SK-N-SH (cell line): ENCODE results near the gene BCO1. TPM values are rescaled to one million over a fixed set of nuclear protein-coding genes. Genes with fewer than 3 reads are reported as not detected.

Source experiments
- CTCF ChIA-PET: fragments of 300-600, 350-600 bp; formaldehyde crosslinking; extraction: SDS; loops from one replicate; lab custom pipeline; 2021; lab: Yijun Ruan, JAX
- POLR2A ChIA-PET: fragments of 350-600 bp; sonication (Branson Sonifier 250); formaldehyde crosslinking; extraction: SDS; loops from one replicate; lab custom pipeline; 2020; ENCODE audit warnings: antibody characterized with exemption, inconsistent platforms; lab: Yijun Ruan, JAX
- DNase-seq: peaks from one replicate; pipeline ENCODE4 v3.0.0; 2012
- H2AFZ ChIP-seq: fragments of 200-600 bp; sonication (generic); 2 replicates; pipeline ENCODE4 v1.8.1; 2016; ENCODE audit warnings: antibody characterized with exemption, mild to moderate bottlenecking, low read depth
- H3F3A ChIP-seq: fragments of 200-600 bp; sonication (generic); replicated peaks from 2 replicates; pipeline ENCODE3; 2016; ENCODE audit warnings: antibody characterized with exemption, mild to moderate bottlenecking; ENCODE audit not compliant: insufficient read depth
- H3K27ac ChIP-seq, 2 experiments: fragments of 200-500 bp in 1 of 2; fragments of 200-600 bp in 1 of 2; sonication (Bioruptor generic) in 1 of 2; sonication (generic), shearing (Covaris generic) in 1 of 2; 2 replicates each; pipeline versions ENCODE4 v1.5.1 to v1.6.1; 2014 to 2016; ENCODE audit warnings: low read depth in 2 of 2, inconsistent platforms in 1 of 2, low read length in 1 of 2, mild to moderate bottlenecking in 1 of 2, mixed read lengths in 1 of 2
- H3K27me3 ChIP-seq: fragments of 200-600 bp; sonication (generic), shearing (Covaris generic); 2 replicates; pipeline ENCODE4 v1.6.1; 2016; ENCODE audit warnings: mixed run types; ENCODE audit not compliant: insufficient read depth
- H3K36me3 ChIP-seq, 2 experiments: fragments of 200-500 bp in 1 of 2; fragments of 200-600 bp in 1 of 2; sonication (Bioruptor generic) in 1 of 2; sonication (generic) in 1 of 2; replicated peaks in 1 of 2; 2 replicates each; pipeline versions ENCODE3 to v1.5.1; 2014 to 2016; ENCODE audit warnings: low read length in 1 of 2, mild to moderate bottlenecking in 1 of 2; ENCODE audit not compliant: insufficient read depth in 2 of 2, control insufficient read depth in 1 of 2
- H3K4me1 ChIP-seq, 2 experiments: fragments of 200-500 bp in 1 of 2; fragments of 200-600 bp in 1 of 2; sonication (Bioruptor generic) in 1 of 2; sonication (generic), shearing (Covaris generic) in 1 of 2; 2 replicates each; pipeline versions ENCODE4 v1.5.1 to v1.6.1; 2014 to 2016; ENCODE audit warnings: low read depth in 1 of 2, low read length in 1 of 2, mixed run types in 1 of 2; ENCODE audit not compliant: insufficient read depth in 2 of 2, control insufficient read depth in 1 of 2
- H3K4me2 ChIP-seq: fragments of 200-600 bp; sonication (generic), shearing (Covaris generic); 2 replicates; pipeline ENCODE4 v1.6.1; 2017; ENCODE audit warnings: mixed run types
- H3K4me3 ChIP-seq, 2 experiments: fragments of 200-500 bp in 1 of 2; fragments of 200-600 bp in 1 of 2; sonication (Bioruptor generic) in 1 of 2; sonication (generic), shearing (Covaris generic) in 1 of 2; 2 replicates each; pipeline versions ENCODE4 v1.5.1 to v1.8.1; 2014 to 2016; ENCODE audit warnings: low read depth in 2 of 2, inconsistent platforms in 1 of 2, low read length in 1 of 2, mild to moderate bottlenecking in 1 of 2, mixed read lengths in 1 of 2, moderate library complexity in 1 of 2
- H3K79me2 ChIP-seq: fragments of 200-600 bp; sonication (generic); 2 replicates; pipeline ENCODE4 v1.8.1; 2017; ENCODE audit warnings: mild to moderate bottlenecking; ENCODE audit not compliant: insufficient read depth
- H3K9ac ChIP-seq: fragments of 200-600 bp; sonication (generic); 2 replicates; pipeline ENCODE4 v1.6.1; 2017; ENCODE audit warnings: mixed run types
- H3K9me2 ChIP-seq: fragments of 200-600 bp; sonication (generic); 2 replicates; pipeline ENCODE4 v1.6.1; 2017; ENCODE audit warnings: mixed run types
- H3K9me3 ChIP-seq: fragments of 200-600 bp; sonication (generic); 2 replicates; pipeline ENCODE4 v1.6.1; 2017; ENCODE audit warnings: mixed run types, mild to moderate bottlenecking, moderate library complexity
- H4K20me1 ChIP-seq: fragments of 200-600 bp; sonication (generic); 2 replicates; pipeline ENCODE4 v1.6.1; 2017; ENCODE audit warnings: mild to moderate bottlenecking, mixed run types; ENCODE audit not compliant: insufficient read depth
- EP300 ChIP-seq, 2 experiments: IDR thresholded peaks; 2 replicates each; pipeline versions ENCODE4 v1.4.0 to v1.6.1; 2012; ENCODE audit warnings: borderline replicate concordance in 1 of 2, low read depth in 1 of 2, low read length in 1 of 2
- FOSL2 ChIP-seq: IDR thresholded peaks from 2 replicates; pipeline ENCODE4 v1.4.0; 2012; ENCODE audit warnings: low read depth, mild to moderate bottlenecking, moderate library complexity, borderline replicate concordance
- FOXJ3 ChIP-seq: sonication (generic); formaldehyde crosslinking; IDR thresholded peaks from 2 replicates; pipeline ENCODE4 v1.5.1; 2020; ENCODE audit warnings: mild to moderate bottlenecking, missing genetic modification reagents
- GABPA ChIP-seq: IDR thresholded peaks from 2 replicates; pipeline ENCODE4 v1.4.0; 2012; ENCODE audit warnings: low read depth, mild to moderate bottlenecking
- GATA2 ChIP-seq: sonication (generic); formaldehyde crosslinking; IDR thresholded peaks from 2 replicates; pipeline ENCODE4 v1.5.0; 2020; ENCODE audit warnings: mild to moderate bottlenecking, missing genetic modification reagents
- MEF2A ChIP-seq: IDR thresholded peaks from 2 replicates; pipeline ENCODE4 v1.4.0; 2012; ENCODE audit warnings: low read depth, borderline replicate concordance
- MXI1 ChIP-seq: IDR thresholded peaks from 2 replicates; pipeline ENCODE4 v1.6.1; 2012; ENCODE audit warnings: mild to moderate bottlenecking, low read depth, low read length, improper control_type of control experiment
- NFIC ChIP-seq: IDR thresholded peaks from 2 replicates; pipeline ENCODE4 v1.4.0; 2012; ENCODE audit warnings: borderline replicate concordance
- PBX3 ChIP-seq: IDR thresholded peaks from 2 replicates; pipeline ENCODE4; 2012
- POLR2AphosphoS5 ChIP-seq: IDR thresholded peaks from 2 replicates; pipeline ENCODE4 v1.6.1; 2012; ENCODE audit warnings: low read depth, low read length
- RCOR1 ChIP-seq: fragments of 150-350 bp; IDR thresholded peaks from 2 replicates; pipeline ENCODE4 v1.6.1; 2017; ENCODE audit warnings: antibody characterized with exemption, low read length
- RFX5 ChIP-seq: IDR thresholded peaks from 2 replicates; pipeline ENCODE4 v1.6.1; 2012; ENCODE audit warnings: mild to moderate bottlenecking, improper control_type of control experiment, low read length
- TCF12 ChIP-seq: IDR thresholded peaks from 2 replicates; pipeline ENCODE4 v1.4.0; 2012
- TEAD4 ChIP-seq: IDR thresholded peaks from 2 replicates; pipeline ENCODE4 v1.4.0; 2012; ENCODE audit warnings: mild to moderate bottlenecking, borderline replicate concordance; ENCODE audit not compliant: insufficient read depth
- YY1 ChIP-seq: IDR thresholded peaks from 2 replicates; pipeline ENCODE4 v1.4.0; 2012; ENCODE audit warnings: low read depth, mild to moderate bottlenecking
- WGBS: methylation state at CpG from one replicate; pipeline ENCODE4 v1.1.6; 2017; ENCODE audit warnings: low lambda C conversion rate; 5-methylcytosine and 5-hydroxymethylcytosine counted together
- polyA plus RNA-seq, 3 experiments: library from polyadenylated mRNA; depleted of rRNA; stranded (reverse); fragments of >200 nt; gene quantifications; 2 replicates each; pipeline ENCODE4 v1.2.3, GENCODE V29; 2012
- TF ChIP-seq, protein P1 (sequence below): IDR thresholded peaks from 2 replicates; pipeline ENCODE4 v1.4.0; 2012; ENCODE audit warnings: low read depth
- TF ChIP-seq, protein P2 (sequence below): fragments of 150-350 bp; IDR thresholded peaks from 2 replicates; pipeline ENCODE4 v1.6.1; 2017; ENCODE audit warnings: antibody characterized with exemption, low read length, low read depth, borderline replicate concordance
- TF ChIP-seq, protein P3 (sequence below): fragments of 150-350 bp; IDR thresholded peaks from 2 replicates; pipeline ENCODE4 v1.6.1; 2016; ENCODE audit warnings: mild to moderate bottlenecking, low read depth, low read length

Gene BCO1
- polyA plus RNA-seq, 1 of the 3 experiments (the other 2 are of a cell fraction), result 0.02 TPM

DNA sequence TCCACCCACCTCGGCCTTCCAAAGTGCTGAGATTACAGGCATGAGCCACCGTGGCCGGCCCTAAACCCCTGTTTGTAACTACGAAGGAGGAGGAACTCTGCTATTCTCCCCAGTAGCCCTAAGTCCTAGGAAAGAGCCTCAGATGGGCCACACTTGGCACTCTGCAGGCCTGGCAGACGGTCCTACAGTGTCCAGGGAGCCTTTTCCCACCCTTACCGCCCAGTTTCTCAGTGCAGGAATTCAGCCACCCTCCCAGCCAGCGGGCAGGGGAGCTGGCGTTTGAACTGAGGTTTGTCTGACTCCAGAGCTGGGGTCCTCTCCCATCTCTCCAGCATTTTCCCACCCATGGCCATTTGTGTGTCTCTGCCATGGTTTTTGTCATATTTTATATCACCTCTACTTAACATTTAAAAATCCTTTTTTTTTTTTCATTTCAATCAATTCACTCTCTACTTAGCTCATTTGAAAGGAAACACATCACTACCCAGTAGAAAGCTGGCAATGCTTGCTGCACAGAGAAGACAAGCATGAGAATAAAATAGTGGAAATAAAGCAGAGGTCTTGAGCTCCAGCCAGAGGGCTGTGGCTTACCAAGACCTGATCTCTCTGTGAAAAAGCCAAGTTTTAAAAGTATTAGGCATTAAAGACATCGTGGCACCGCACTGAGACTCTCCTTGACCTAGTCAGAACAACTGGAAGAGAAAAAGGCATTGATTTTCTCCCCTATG, 34.9 kb downstream of the BCO1 start:
- TF ChIP-seq FOSL2, result no peak
- Histone ChIP-seq H3K27ac (no peak overlapping the region), H3K9ac (no peak overlapping the region), H3K27me3 (no peaks in the 10 kb centered on the region), H3K4me2 (no peak overlapping the region), H3K4me3 (no peak overlapping the region), H2AFZ (no peak overlapping the region), H3K9me3 (no peaks in the 10 kb centered on the region), H4K20me1 (no peaks in the 10 kb centered on the region), H3K9me2 (no peaks in the 10 kb centered on the region), H3K79me2 (no peaks in the 10 kb centered on the region), H3K36me3 (no peaks in the 10 kb centered on the region), H3K4me1 (no peaks in the 10 kb centered on the region; a peak in 1 of 4 replicates), H3F3A (no peaks in the 10 kb centered on the region)
- no peak for DNase-seq
- CTCF ChIA-PET, result interaction anchor here (0.9 to 1.7 kb wide), 3 partner anchors 10 to 132 kb away, joined by 3 to 9 read pairs (median 3); no protein-coding TSS in a partner anchor
- WGBS, result 65% methylated on average over 10 of the region's 10 CpGs
- POLR2A ChIA-PET, result interaction anchor here (0.7 kb wide), 1 partner anchor 41 kb away, joined by 3 read pairs; no protein-coding TSS in a partner anchor

DNA sequence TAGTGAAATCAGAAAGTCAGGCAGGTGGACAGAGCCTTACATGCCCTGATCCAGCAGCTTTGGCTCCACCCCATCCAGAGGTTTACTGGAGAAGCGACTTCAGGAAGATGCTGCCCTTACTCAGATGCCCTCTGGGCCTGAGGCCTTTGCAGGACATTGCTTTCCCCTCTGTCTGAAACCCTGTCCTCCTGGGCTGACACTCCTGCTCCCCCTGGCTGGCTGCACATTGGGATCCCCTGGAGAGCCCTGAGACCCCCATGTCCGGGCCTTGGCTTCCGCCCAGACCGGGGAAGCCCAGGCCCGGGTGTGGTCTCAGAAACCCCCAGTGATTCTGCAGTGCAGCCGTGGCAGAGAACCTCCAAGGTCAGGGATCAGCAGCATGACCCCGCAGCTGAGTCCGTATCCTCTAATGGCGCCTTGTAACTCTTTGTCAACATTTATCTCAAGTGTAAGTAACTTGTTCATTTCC, 36.6 kb downstream of the BCO1 start:
- Histone ChIP-seq H3F3A (no peaks in the 10 kb centered on the region), H3K9me2 (no peaks in the 10 kb centered on the region), H3K9me3 (no peaks in the 10 kb centered on the region), H3K4me1 (no peaks in the 10 kb centered on the region; a peak in 1 of 4 replicates), H3K27me3 (no peaks in the 10 kb centered on the region), H3K36me3 (no peaks in the 10 kb centered on the region), H3K4me3 (no peak overlapping the region), H3K79me2 (no peaks in the 10 kb centered on the region), H3K4me2 (no peak overlapping the region), H3K9ac (no peak overlapping the region), H4K20me1 (no peaks in the 10 kb centered on the region), H3K27ac (no peak overlapping the region), H2AFZ (no peak overlapping the region)
- WGBS, result 81% methylated on average over 9 of the region's 9 CpGs
- TF ChIP-seq, protein P1, sequence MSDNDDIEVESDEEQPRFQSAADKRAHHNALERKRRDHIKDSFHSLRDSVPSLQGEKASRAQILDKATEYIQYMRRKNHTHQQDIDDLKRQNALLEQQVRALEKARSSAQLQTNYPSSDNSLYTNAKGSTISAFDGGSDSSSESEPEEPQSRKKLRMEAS, result no peak
- TF ChIP-seq RFX5, result no peak
- TF ChIP-seq GATA2 (CRISPR knock-in tag), result no peak
- TF ChIP-seq GABPA, result no peak
- no peak for TF ChIP-seq YY1
- no peak for TF ChIP-seq PBX3
- no peak for TF ChIP-seq MEF2A
- no peak for TF ChIP-seq FOXJ3 (CRISPR knock-in tag)
- TF ChIP-seq, protein P2, sequence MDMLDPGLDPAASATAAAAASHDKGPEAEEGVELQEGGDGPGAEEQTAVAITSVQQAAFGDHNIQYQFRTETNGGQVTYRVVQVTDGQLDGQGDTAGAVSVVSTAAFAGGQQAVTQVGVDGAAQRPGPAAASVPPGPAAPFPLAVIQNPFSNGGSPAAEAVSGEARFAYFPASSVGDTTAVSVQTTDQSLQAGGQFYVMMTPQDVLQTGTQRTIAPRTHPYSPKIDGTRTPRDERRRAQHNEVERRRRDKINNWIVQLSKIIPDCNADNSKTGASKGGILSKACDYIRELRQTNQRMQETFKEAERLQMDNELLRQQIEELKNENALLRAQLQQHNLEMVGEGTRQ, result no peak
- TF ChIP-seq EP300 (IDR thresholded peaks at IDR 0.05; ENCODE audit: borderline replicate concordance in 1 of 2, low read depth in 1 of 2, low read length in 1 of 2), result no peak
- no peak for TF ChIP-seq TEAD4
- no peak for TF ChIP-seq TCF12
- TF ChIP-seq RCOR1, result no peak
- no peak for TF ChIP-seq MXI1
- no peak for TF ChIP-seq POLR2AphosphoS5
- no peak for TF ChIP-seq NFIC
- TF ChIP-seq, protein P3, sequence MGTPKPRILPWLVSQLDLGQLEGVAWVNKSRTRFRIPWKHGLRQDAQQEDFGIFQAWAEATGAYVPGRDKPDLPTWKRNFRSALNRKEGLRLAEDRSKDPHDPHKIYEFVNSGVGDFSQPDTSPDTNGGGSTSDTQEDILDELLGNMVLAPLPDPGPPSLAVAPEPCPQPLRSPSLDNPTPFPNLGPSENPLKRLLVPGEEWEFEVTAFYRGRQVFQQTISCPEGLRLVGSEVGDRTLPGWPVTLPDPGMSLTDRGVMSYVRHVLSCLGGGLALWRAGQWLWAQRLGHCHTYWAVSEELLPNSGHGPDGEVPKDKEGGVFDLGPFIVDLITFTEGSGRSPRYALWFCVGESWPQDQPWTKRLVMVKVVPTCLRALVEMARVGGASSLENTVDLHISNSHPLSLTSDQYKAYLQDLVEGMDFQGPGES, result no peak
- DNase-seq, result no peak
- POLR2A ChIA-PET, result no interaction called here
- CTCF ChIA-PET, result no interaction called here
